ENCODE data around the gene TRIM32.

GRCh38 chr9:116724123-116724522 lies 37.0 kb downstream of the TRIM32 start:
- TF ChIP-seq, protein P1, sequence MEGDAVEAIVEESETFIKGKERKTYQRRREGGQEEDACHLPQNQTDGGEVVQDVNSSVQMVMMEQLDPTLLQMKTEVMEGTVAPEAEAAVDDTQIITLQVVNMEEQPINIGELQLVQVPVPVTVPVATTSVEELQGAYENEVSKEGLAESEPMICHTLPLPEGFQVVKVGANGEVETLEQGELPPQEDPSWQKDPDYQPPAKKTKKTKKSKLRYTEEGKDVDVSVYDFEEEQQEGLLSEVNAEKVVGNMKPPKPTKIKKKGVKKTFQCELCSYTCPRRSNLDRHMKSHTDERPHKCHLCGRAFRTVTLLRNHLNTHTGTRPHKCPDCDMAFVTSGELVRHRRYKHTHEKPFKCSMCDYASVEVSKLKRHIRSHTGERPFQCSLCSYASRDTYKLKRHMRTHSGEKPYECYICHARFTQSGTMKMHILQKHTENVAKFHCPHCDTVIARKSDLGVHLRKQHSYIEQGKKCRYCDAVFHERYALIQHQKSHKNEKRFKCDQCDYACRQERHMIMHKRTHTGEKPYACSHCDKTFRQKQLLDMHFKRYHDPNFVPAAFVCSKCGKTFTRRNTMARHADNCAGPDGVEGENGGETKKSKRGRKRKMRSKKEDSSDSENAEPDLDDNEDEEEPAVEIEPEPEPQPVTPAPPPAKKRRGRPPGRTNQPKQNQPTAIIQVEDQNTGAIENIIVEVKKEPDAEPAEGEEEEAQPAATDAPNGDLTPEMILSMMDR (IDR thresholded peaks at IDR 0.05), result no peak
- TF ChIP-seq POLR2A (IDR thresholded peaks at IDR 0.05), result no peak

Data from adrenal gland (tissue), 5 donors.